ENCODE data around the gene TREX2. TPM values are rescaled to one million over a fixed set of nuclear protein-coding genes. Genes with fewer than 3 reads are reported as not detected.

The TREX2 gene
- total RNA-seq, 4 donors from 2014 or later: 0.42 to 1.6 (median 0.87) TPM

DNA sequence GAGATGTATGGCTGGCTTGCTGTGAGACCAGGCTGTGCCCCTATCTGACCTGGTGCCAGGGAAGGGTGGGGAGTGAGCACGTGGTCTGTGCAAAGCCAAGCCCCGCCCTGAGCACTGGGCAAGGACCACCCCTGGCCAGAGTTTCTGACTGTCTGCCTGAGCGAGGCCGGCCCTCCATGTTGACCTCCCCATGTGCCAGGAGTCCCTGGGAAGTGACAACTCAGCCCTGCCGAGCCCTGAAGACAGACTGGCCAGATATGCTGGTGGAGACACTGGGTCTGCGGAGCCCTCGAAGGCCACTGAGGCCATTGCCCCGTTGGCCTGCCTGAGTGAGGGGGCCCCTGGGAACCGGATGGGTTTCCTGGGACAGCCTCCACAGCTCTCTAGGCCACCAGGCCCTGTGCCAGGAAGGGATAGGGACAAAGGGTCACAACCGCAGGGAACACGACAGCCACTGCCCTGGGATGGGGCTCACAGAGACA, 41.8 kb upstream of the TREX2 start:
- TF ChIP-seq EP300 (IDR thresholded peaks at IDR 0.05) (no peak), POLR2AphosphoS5 (IDR thresholded peaks at IDR 0.05) (no peak), POLR2A (IDR thresholded peaks at IDR 0.05) (no peak)
- TF ChIP-seq, protein P1, sequence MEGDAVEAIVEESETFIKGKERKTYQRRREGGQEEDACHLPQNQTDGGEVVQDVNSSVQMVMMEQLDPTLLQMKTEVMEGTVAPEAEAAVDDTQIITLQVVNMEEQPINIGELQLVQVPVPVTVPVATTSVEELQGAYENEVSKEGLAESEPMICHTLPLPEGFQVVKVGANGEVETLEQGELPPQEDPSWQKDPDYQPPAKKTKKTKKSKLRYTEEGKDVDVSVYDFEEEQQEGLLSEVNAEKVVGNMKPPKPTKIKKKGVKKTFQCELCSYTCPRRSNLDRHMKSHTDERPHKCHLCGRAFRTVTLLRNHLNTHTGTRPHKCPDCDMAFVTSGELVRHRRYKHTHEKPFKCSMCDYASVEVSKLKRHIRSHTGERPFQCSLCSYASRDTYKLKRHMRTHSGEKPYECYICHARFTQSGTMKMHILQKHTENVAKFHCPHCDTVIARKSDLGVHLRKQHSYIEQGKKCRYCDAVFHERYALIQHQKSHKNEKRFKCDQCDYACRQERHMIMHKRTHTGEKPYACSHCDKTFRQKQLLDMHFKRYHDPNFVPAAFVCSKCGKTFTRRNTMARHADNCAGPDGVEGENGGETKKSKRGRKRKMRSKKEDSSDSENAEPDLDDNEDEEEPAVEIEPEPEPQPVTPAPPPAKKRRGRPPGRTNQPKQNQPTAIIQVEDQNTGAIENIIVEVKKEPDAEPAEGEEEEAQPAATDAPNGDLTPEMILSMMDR (IDR thresholded peaks at IDR 0.05): no peak
- Histone ChIP-seq H3K4me1 (peaks cover 0 to 13% (median 5%) of the 10 kb centered on the region in 3 donors), H3K27ac (peak overlapping the region in 3 of 4 donors; percentile 42 to 57 (median 43)), H3K4me3 (no peak overlapping the region), H3K36me3 (no peaks in the 10 kb centered on the region), H3K27me3 (no peaks in the 10 kb centered on the region), H3K9me3 (no peaks in the 10 kb centered on the region)
- ATAC-seq: no peak
- WGBS, 2 donors (ENCODE audit: low coverage in 1 of 2): no CpG with 5 or more reads among the region's 11 CpGs

DNA sequence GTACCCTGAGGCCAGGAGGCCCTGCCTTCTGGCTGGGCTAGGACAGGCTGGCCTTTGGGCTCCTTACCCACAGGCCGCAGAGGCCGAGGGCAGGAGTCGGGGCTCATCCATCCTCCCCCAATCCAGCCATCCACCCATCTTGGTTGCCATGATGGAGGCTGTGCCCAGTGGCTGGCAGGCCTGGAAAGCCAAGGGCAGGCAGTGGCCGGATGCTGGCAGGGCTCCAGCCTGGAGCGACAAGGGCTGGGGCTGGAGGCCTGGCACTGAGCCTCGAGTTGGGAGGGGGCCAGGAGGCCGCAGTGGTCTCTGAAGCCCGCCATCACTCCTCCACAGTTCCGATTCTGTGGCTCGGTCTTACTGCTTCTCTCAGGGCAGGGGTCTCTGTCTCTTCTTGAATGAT, 40.3 kb upstream of the TREX2 start:
- TF ChIP-seq, protein P1 (IDR thresholded peaks at IDR 0.05): no peak
- TF ChIP-seq POLR2A (IDR thresholded peaks at IDR 0.05) (no peak), EP300 (IDR thresholded peaks at IDR 0.05) (no peak), POLR2AphosphoS5 (IDR thresholded peaks at IDR 0.05) (no peak)
- 80 to 100% methylated on average over 1 to 2 of the region's 10 CpGs for WGBS, 2 donors (ENCODE audit: low coverage in 1 of 2)
- no peak for ATAC-seq

DNA sequence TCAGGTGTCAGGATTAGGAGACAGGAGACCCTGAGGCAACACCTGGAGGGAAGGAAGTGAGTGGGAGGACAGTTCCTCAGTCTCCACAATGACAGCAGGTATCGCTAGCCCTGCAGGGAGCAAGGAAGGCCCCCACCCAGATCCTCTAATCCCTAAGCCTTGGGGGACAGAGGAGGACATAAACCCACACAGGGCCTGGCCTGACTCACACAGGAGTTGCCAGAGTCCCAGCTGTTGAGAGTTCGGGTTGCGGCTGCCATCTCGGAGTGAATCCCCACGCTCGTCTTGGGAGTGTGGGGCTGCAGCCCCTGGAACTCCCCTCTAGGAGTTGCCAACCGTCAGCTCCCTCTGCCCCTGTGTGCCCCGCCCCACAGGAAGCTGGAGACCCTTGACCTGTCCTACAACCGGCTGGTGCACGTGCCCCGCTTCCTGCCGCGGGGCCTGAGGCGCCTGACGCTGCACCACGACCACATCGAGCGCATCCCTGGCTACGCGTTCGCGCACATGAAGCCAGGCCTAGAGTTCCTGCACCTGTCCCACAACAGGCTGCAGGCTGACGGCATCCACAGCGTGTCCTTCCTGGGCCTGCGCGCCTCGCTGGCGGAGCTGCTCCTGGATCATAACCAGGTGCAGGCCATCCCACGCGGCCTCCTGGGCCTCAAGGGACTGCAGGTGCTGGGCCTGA, 39.7 kb upstream of the TREX2 start:
- H3K36me3 ChIP-seq: no peaks in the 10 kb centered on the region
- no peak overlapping the region for H3K27ac ChIP-seq
- TF ChIP-seq POLR2AphosphoS5 (IDR thresholded peaks at IDR 0.05): no peak
- peaks cover 0 to 13% (median 5%) of the 10 kb centered on the region in 3 donors for H3K4me1 ChIP-seq
- ATAC-seq: no peak
- no peak overlapping the region for H3K4me3 ChIP-seq
- H3K27me3 ChIP-seq: no peaks in the 10 kb centered on the region
- WGBS, 2 donors (ENCODE audit: low coverage in 1 of 2): no CpG with 5 or more reads among the region's 30 CpGs
- no peaks in the 10 kb centered on the region for H3K9me3 ChIP-seq

More for the DNA sequence above, 40.3 kb upstream of the TREX2 start:
- H3K27ac ChIP-seq: no peak overlapping the region
- peaks cover 0 to 13% (median 5%) of the 10 kb centered on the region in 3 donors for H3K4me1 ChIP-seq
- no peak overlapping the region for H3K4me3 ChIP-seq
- no peaks in the 10 kb centered on the region for H3K27me3 ChIP-seq
- no peaks in the 10 kb centered on the region for H3K9me3 ChIP-seq
- H3K36me3 ChIP-seq: no peaks in the 10 kb centered on the region

DNA sequence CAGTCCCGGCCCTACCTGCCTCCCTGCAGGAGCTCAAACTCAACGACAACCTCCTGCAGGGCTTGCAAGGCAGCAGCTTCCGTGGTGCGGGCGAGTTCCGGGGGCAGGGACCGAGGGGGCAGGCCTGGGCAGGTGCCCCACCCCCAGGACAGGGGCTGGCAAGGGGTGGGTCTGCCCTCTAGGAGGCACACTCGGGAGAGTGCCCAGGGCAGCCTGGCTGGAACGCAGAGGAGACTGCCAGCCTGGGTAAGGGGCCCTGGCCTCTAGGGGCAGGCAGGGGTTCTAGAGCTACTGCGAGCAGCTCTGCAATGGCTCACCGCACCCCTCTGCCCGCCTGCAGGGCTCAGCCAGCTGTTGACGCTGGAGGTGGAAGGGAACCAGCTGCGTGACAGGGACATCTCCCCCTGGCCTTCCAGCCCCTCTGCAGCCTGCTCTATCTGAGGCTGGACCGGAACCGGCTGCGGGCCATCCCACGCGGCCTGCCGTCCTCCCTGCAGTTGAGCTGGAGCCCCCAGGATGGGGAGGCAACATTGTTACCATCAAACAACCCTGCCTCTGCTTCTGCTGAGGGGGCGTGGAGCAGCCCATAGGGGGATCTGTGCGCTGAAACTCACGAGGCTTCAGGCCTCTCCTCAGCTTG, 36.6 kb upstream of the TREX2 start:
- Histone ChIP-seq H3K9me3 (no peaks in the 10 kb centered on the region), H3K27me3 (no peaks in the 10 kb centered on the region), H3K27ac (no peak overlapping the region), H3K4me1 (no peaks in the 10 kb centered on the region), H3K36me3 (no peaks in the 10 kb centered on the region), H3K4me3 (no peak overlapping the region)
- WGBS, 2 donors (ENCODE audit: low coverage in 1 of 2): 80 to 100% methylated on average over 1 of the region's 23 CpGs
- ATAC-seq: no peak
- no peak for TF ChIP-seq POLR2AphosphoS5 (IDR thresholded peaks at IDR 0.05)

DNA sequence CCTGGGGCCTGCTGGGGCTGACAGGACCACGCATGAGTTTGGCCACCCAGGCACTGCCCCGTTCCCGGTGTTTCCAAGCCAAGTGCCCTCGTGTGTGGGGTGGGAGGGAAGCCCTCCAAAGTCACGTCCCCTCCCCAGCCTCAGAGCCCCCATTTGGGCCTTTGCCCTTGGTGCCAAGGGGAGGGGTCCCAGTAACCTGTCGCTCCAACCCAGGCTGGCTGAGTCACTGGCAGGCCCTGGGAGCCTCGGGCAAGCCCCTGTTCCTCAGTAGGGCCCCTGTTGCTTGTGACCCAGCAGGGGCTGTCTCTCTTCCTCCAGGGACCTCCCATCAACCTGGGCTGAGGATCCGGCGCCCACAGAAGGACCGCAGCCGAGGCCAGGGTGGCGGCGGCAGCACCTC, 35.2 kb upstream of the TREX2 start:
- no CpG with 5 or more reads among the region's 13 CpGs for WGBS, 2 donors (ENCODE audit: low coverage in 1 of 2)
- Histone ChIP-seq H3K36me3 (no peaks in the 10 kb centered on the region), H3K9me3 (no peaks in the 10 kb centered on the region), H3K4me1 (peaks cover 0 to 12% (median 0%) of the 10 kb centered on the region in 3 donors), H3K4me3 (no peak overlapping the region), H3K27ac (no peak overlapping the region), H3K27me3 (no peaks in the 10 kb centered on the region)
- no peak for ATAC-seq
- TF ChIP-seq POLR2AphosphoS5 (IDR thresholded peaks at IDR 0.05) (no peak), POLR2A (IDR thresholded peaks at IDR 0.05) (no peak), EP300 (IDR thresholded peaks at IDR 0.05) (no peak)
- TF ChIP-seq, protein P1 (IDR thresholded peaks at IDR 0.05): no peak

DNA sequence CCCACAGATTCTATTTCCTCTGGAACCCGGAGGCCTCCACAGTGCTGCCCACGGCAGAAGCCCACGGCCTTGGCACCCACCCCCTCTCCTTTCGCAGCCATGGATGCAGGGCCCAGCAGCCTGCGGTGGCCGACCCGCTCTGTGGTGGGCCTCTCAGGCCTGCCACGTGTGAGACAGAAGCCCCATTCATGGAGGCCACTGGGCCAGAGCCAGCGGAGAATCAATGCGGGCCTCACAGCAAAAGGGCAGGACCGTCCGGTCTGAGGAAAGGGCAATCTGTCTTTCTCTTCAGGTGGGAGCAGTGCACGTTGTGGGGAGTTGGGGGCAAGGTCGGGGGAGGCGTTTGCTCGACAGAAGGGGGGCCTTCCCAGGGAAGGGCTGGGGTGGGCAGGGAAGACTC, 32.9 kb upstream of the TREX2 start:
- TF ChIP-seq, protein P1 (IDR thresholded peaks at IDR 0.05): no peak
- TF ChIP-seq EP300 (IDR thresholded peaks at IDR 0.05) (no peak), POLR2AphosphoS5 (IDR thresholded peaks at IDR 0.05) (no peak), POLR2A (IDR thresholded peaks at IDR 0.05) (no peak)
- Histone ChIP-seq H3K36me3 (no peaks in the 10 kb centered on the region), H3K27ac (no peak overlapping the region), H3K4me3 (no peak overlapping the region), H3K4me1 (peaks cover 0 to 32% (median 5%) of the 10 kb centered on the region in 3 donors), H3K27me3 (no peaks in the 10 kb centered on the region), H3K9me3 (no peaks in the 10 kb centered on the region)
- WGBS, 2 donors (ENCODE audit: low coverage in 1 of 2): no CpG with 5 or more reads among the region's 16 CpGs
- no peak for ATAC-seq

Data from gastroesophageal sphincter (tissue), 4 donors.